Keratinocyte (primary cell): ENCODE measurements around the gene SPEM2.

ENCODE experiments used
- EZH2 ChIP-seq: IDR thresholded peaks from one replicate; pipeline ENCODE4 v1.6.1; 2012; ENCODE audit warnings: inconsistent platforms, mild to moderate bottlenecking, low read length, moderate library complexity
- TF ChIP-seq, protein P1 (sequence below), 3 experiments: IDR thresholded peaks in 1 of 3; conservative IDR thresholded peaks in 1 of 3; optimal IDR thresholded peaks in 1 of 3; 2 replicates in 2 of 3; 3 replicates in 1 of 3; pipeline versions ENCODE3 to v1.5.1; 2011; ENCODE audit warnings: low read length in 3 of 3, mild to moderate bottlenecking in 3 of 3, moderate library complexity in 2 of 3, control low read depth in 1 of 3, inconsistent platforms in 1 of 3; ENCODE audit not compliant: insufficient read depth in 2 of 3; ENCODE audit errors: extremely low read depth in 1 of 3

- TF ChIP-seq, protein P1, sequence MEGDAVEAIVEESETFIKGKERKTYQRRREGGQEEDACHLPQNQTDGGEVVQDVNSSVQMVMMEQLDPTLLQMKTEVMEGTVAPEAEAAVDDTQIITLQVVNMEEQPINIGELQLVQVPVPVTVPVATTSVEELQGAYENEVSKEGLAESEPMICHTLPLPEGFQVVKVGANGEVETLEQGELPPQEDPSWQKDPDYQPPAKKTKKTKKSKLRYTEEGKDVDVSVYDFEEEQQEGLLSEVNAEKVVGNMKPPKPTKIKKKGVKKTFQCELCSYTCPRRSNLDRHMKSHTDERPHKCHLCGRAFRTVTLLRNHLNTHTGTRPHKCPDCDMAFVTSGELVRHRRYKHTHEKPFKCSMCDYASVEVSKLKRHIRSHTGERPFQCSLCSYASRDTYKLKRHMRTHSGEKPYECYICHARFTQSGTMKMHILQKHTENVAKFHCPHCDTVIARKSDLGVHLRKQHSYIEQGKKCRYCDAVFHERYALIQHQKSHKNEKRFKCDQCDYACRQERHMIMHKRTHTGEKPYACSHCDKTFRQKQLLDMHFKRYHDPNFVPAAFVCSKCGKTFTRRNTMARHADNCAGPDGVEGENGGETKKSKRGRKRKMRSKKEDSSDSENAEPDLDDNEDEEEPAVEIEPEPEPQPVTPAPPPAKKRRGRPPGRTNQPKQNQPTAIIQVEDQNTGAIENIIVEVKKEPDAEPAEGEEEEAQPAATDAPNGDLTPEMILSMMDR (optimal IDR thresholded peaks at IDR 0.05 in 1 of 3, IDR thresholded peaks at IDR 0.05 in 1 of 3, conservative IDR thresholded peaks at IDR 0.05 in 1 of 3; ENCODE audit: extremely low read depth in 1 of 3, insufficient read depth in 2 of 3, low read length in 3 of 3), result no peak
- TF ChIP-seq EZH2, result no peak
These were observed 15.7 kb upstream of the SPEM2 start for GRCh38 chr17:7409716-7410115.
